HG03135 (cell line): ENCODE data around the gene XDH.

Source experiments
- ATAC-seq: cut with Tn5 transposase; IDR thresholded peaks from one replicate; pipeline ENCODE4 v1.9.1; 2021; ENCODE audit warnings: mild to moderate bottlenecking, moderate library complexity; ENCODE audit not compliant: unreplicated experiment

XDH gene

GRCh38 chr2:31404302-31404701 lies 10.2 kb downstream of the XDH start:
- ATAC-seq, result no peak

- ATAC-seq, result no peak
These were observed 12.2 kb downstream of the XDH start for GRCh38 chr2:31402388-31402787.

GRCh38 chr2:31401580-31401979 lies 13.0 kb downstream of the XDH start:
- no peak for ATAC-seq

- ATAC-seq, result no peak
These were observed 15.7 kb downstream of the XDH start for GRCh38 chr2:31398881-31399280.

GRCh38 chr2:31397094-31397493 lies 17.4 kb downstream of the XDH start:
- ATAC-seq, result no peak

GRCh38 chr2:31390324-31390723 lies 24.2 kb downstream of the XDH start:
- no peak for ATAC-seq

- no peak for ATAC-seq
These were observed 25.8 kb downstream of the XDH start for GRCh38 chr2:31388736-31389135.

GRCh38 chr2:31387850-31388249 lies 26.7 kb downstream of the XDH start:
- no peak for ATAC-seq

GRCh38 chr2:31386648-31387047 lies 27.9 kb downstream of the XDH start:
- no peak for ATAC-seq

GRCh38 chr2:31386172-31386571 lies 28.4 kb downstream of the XDH start:
- ATAC-seq, result no peak

- ATAC-seq, result no peak
These were observed 29.7 kb downstream of the XDH start for GRCh38 chr2:31384771-31385276.

- no peak for ATAC-seq
These were observed 30.2 kb downstream of the XDH start for GRCh38 chr2:31384351-31384750.

GRCh38 chr2:31383471-31384153 lies 30.9 kb downstream of the XDH start:
- ATAC-seq, result no peak

- no peak for ATAC-seq
These were observed 32.0 kb downstream of the XDH start for GRCh38 chr2:31382452-31383120.

- no peak for ATAC-seq
These were observed 32.9 kb downstream of the XDH start for GRCh38 chr2:31381601-31382000.

GRCh38 chr2:31380243-31380642 lies 34.3 kb downstream of the XDH start:
- no peak for ATAC-seq

- ATAC-seq, result no peak
These were observed 34.8 kb downstream of the XDH start for GRCh38 chr2:31379747-31380146.

- no peak for ATAC-seq
These were observed 35.6 kb downstream of the XDH start for GRCh38 chr2:31378791-31379501.

- ATAC-seq, result no peak
These were observed 36.2 kb downstream of the XDH start for GRCh38 chr2:31378389-31378788.

- ATAC-seq, result no peak
These were observed 41.4 kb downstream of the XDH start for GRCh38 chr2:31373127-31373526.

GRCh38 chr2:31372097-31372496 lies 42.4 kb downstream of the XDH start:
- no peak for ATAC-seq

- no peak for ATAC-seq
These were observed 42.9 kb downstream of the XDH start for GRCh38 chr2:31371691-31372090.
